ENCODE results near the gene SLC1A7.

- TF ChIP-seq CTCF (IDR thresholded peaks at IDR 0.05; ENCODE audit: poor library complexity, severe bottlenecking) (no peak), EZH2 (IDR thresholded peaks at IDR 0.05; ENCODE audit: borderline replicate concordance, insufficient read depth, low read length, poor library complexity, severe bottlenecking) (no peak), RAD21 (conservative IDR thresholded peaks at IDR 0.05) (no peak)
- TF ChIP-seq, protein P1, sequence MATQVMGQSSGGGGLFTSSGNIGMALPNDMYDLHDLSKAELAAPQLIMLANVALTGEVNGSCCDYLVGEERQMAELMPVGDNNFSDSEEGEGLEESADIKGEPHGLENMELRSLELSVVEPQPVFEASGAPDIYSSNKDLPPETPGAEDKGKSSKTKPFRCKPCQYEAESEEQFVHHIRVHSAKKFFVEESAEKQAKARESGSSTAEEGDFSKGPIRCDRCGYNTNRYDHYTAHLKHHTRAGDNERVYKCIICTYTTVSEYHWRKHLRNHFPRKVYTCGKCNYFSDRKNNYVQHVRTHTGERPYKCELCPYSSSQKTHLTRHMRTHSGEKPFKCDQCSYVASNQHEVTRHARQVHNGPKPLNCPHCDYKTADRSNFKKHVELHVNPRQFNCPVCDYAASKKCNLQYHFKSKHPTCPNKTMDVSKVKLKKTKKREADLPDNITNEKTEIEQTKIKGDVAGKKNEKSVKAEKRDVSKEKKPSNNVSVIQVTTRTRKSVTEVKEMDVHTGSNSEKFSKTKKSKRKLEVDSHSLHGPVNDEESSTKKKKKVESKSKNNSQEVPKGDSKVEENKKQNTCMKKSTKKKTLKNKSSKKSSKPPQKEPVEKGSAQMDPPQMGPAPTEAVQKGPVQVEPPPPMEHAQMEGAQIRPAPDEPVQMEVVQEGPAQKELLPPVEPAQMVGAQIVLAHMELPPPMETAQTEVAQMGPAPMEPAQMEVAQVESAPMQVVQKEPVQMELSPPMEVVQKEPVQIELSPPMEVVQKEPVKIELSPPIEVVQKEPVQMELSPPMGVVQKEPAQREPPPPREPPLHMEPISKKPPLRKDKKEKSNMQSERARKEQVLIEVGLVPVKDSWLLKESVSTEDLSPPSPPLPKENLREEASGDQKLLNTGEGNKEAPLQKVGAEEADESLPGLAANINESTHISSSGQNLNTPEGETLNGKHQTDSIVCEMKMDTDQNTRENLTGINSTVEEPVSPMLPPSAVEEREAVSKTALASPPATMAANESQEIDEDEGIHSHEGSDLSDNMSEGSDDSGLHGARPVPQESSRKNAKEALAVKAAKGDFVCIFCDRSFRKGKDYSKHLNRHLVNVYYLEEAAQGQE (IDR thresholded peaks at IDR 0.05; ENCODE audit: borderline replicate concordance): no peak
Measured at GRCh38 chr1:53048960-53049573, 93.4 kb downstream of the SLC1A7 start.
